ENCODE data around the gene LRP2.
A peak's percentile ranks its signal among the peaks of the same experiment; 100 is the strongest.

LRP2 gene

DNA sequence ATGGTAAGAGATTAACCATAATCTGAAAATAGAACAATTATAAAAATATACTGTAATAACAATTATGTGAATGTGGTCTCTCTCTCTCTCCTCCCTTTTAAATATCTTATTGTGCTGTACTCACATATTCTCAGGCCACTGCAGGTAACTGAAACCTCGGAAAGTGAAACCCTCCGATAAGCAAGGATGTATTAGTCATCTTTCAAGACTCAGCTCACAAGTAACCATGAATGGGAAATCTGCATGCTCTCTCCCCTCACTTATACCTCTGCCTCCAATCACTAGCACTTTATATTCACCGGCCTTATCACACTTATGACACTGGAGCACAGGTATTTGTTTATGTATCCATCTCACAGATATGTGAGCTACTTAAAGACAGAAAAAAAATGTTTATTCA is 139.7 kb downstream of the LRP2 start:
- no peak for DNase-seq (ENCODE audit: low read depth)
- TF ChIP-seq, protein P1, sequence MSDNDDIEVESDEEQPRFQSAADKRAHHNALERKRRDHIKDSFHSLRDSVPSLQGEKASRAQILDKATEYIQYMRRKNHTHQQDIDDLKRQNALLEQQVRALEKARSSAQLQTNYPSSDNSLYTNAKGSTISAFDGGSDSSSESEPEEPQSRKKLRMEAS (IDR thresholded peaks at IDR 0.05; ENCODE audit: low read depth, low read length) = no peak
- TF ChIP-seq POLR2A (IDR thresholded peaks at IDR 0.05; ENCODE audit: extremely low read depth, insufficient read length) (no peak), MYC (IDR thresholded peaks at IDR 0.05; ENCODE audit: low read depth, low read length) (no peak)
- TF ChIP-seq, protein P2, sequence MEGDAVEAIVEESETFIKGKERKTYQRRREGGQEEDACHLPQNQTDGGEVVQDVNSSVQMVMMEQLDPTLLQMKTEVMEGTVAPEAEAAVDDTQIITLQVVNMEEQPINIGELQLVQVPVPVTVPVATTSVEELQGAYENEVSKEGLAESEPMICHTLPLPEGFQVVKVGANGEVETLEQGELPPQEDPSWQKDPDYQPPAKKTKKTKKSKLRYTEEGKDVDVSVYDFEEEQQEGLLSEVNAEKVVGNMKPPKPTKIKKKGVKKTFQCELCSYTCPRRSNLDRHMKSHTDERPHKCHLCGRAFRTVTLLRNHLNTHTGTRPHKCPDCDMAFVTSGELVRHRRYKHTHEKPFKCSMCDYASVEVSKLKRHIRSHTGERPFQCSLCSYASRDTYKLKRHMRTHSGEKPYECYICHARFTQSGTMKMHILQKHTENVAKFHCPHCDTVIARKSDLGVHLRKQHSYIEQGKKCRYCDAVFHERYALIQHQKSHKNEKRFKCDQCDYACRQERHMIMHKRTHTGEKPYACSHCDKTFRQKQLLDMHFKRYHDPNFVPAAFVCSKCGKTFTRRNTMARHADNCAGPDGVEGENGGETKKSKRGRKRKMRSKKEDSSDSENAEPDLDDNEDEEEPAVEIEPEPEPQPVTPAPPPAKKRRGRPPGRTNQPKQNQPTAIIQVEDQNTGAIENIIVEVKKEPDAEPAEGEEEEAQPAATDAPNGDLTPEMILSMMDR (IDR thresholded peaks at IDR 0.05; ENCODE audit: low read depth, low read length) = no peak
- no peak overlapping the region for H3K4me3 ChIP-seq (ENCODE audit: low read depth, low read length)

DNA sequence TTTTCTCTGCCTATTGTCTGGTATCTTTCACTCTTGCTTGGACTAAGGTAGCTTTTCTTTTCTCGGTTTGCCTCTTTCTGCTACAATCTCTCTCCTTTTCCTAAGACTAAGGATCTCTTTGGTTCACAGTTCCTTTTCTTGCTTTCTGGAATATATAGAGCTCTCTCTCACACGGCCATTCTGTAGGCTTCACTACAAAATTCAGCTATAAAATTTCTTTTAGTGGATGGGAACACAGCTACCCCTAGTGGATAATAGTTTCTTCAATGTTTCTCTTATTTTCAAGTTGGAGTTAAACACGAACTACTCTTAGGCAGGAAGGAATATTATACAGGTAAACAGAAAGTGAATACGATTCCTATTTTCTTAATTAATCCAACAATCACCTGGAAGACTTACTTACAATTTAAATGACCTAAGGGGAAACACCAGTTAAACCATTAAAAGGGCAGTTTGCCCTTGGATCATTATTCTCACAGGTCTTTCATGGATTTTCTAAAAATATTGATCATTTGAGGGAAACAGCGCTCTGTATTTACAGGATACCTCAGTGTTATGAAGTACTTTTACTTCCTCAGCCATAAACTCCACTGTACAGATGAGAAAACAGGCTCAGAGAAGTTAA is 140.5 kb downstream of the LRP2 start:
- no peak overlapping the region for H3K4me3 ChIP-seq (ENCODE audit: low read depth, low read length)
- TF ChIP-seq, protein P1 (IDR thresholded peaks at IDR 0.05; ENCODE audit: low read depth, low read length) = no peak
- TF ChIP-seq POLR2A (IDR thresholded peaks at IDR 0.05; ENCODE audit: extremely low read depth, insufficient read length) (no peak), MYC (IDR thresholded peaks at IDR 0.05; ENCODE audit: low read depth, low read length) (no peak)
- TF ChIP-seq, protein P2 (IDR thresholded peaks at IDR 0.05; ENCODE audit: low read depth, low read length) = peak; percentile 48
- DNase-seq (ENCODE audit: low read depth) = peak; percentile 68

DNA sequence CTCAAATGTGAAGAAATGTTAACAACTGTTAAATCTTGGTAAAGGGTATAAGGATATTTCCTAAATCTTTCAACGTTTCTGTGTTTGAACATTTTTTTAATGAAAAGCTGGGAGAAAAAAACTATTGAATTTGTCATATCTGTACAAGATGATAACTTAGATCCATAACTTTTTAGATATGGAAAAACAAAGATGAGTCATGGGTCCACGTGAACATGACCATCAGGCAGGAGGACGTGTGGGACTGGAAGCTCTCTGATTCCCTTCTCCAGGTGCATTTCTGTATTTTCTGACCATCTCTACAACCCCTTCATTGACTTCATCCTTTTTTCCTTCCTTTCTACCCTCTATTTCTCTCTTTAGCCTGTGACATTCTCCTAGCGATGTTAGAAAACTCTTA is 151.4 kb downstream of the LRP2 start:
- H3K4me3 ChIP-seq (ENCODE audit: low read depth, low read length) = no peak overlapping the region
- TF ChIP-seq MYC (IDR thresholded peaks at IDR 0.05; ENCODE audit: low read depth, low read length) = no peak
- TF ChIP-seq, protein P2 (IDR thresholded peaks at IDR 0.05; ENCODE audit: low read depth, low read length) = no peak
- TF ChIP-seq, protein P1 (IDR thresholded peaks at IDR 0.05; ENCODE audit: low read depth, low read length) = no peak
- no peak for TF ChIP-seq POLR2A (IDR thresholded peaks at IDR 0.05; ENCODE audit: extremely low read depth, insufficient read length)
- no peak for DNase-seq (ENCODE audit: low read depth)

DNA sequence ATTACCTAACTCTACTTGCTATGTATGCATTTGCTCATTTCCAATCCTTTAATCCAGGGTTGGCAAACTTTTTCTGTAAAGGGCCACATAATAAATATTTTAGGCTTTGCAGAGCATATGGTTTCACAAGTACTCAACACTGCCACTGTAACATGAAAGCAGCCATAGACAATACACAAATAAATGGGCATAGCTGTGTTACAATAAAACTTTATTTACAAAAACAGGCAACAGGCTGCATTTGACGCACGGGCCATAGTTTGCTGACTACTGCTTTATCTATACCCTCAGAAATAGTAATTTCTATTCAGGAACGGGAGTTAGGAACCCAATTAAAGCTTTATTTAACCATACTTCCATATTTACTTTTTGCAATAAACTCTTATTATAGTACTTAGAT is 154.3 kb downstream of the LRP2 start:
- no peak overlapping the region for H3K4me3 ChIP-seq (ENCODE audit: low read depth, low read length)
- TF ChIP-seq POLR2A (IDR thresholded peaks at IDR 0.05; ENCODE audit: extremely low read depth, insufficient read length) = no peak
- TF ChIP-seq, protein P1 (IDR thresholded peaks at IDR 0.05; ENCODE audit: low read depth, low read length) = no peak
- no peak for TF ChIP-seq MYC (IDR thresholded peaks at IDR 0.05; ENCODE audit: low read depth, low read length)
- TF ChIP-seq, protein P2 (IDR thresholded peaks at IDR 0.05; ENCODE audit: low read depth, low read length) = no peak
- DNase-seq (ENCODE audit: low read depth) = no peak

DNA sequence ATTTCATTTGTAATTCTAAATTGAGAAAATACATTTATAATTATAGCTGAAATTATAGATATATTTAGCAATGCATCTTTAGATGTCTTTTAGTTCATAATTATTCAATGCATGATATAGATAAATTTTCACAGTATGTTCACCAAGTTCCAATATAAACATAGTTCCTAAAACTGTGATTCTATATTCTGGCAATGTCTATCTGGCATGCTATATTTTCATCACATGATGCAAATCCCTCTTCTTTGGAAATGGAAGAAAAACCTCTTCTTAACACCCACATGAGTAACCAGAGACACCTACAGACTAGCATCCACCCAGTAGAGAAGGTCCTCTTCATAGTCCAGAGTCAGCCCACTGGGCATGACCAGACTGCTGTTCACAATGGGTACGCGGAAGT is 157.2 kb downstream of the LRP2 start:
- DNase-seq (ENCODE audit: low read depth) = no peak
- TF ChIP-seq, protein P2 (IDR thresholded peaks at IDR 0.05; ENCODE audit: low read depth, low read length) = no peak
- TF ChIP-seq MYC (IDR thresholded peaks at IDR 0.05; ENCODE audit: low read depth, low read length) = no peak
- TF ChIP-seq, protein P1 (IDR thresholded peaks at IDR 0.05; ENCODE audit: low read depth, low read length) = no peak
- TF ChIP-seq POLR2A (IDR thresholded peaks at IDR 0.05; ENCODE audit: extremely low read depth, insufficient read length) = no peak
- no peak overlapping the region for H3K4me3 ChIP-seq (ENCODE audit: low read depth, low read length)

Data from NB4 (cell line).